GM23338 (cell line): ENCODE data around the gene WNT5A. TPM values are rescaled to one million over a fixed set of nuclear protein-coding genes. Genes with fewer than 3 reads are reported as not detected.

ENCODE experiments used
- ATAC-seq: fragments of 200-7000 bp; cut with Tn5 transposase; 3 replicates; pipeline ENCODE4 v1.9.1; 2020
- DNase-seq: peaks from one replicate; pipeline ENCODE4 v3.0.0-alpha.2; 2015; ENCODE audit warnings: low spot score
- H2AFZ ChIP-seq: fragments of 200-600 bp; sonication (generic); 2 replicates; pipeline ENCODE4 v1.8.0; 2016; ENCODE audit warnings: antibody characterized with exemption, mild to moderate bottlenecking, moderate library complexity
- H3F3A ChIP-seq: fragments of 200-600 bp; sonication (generic); replicated peaks from 2 replicates; pipeline ENCODE4 v1.8.0; 2017; ENCODE audit warnings: antibody characterized with exemption, mixed run types, low read depth
- H3K27ac ChIP-seq: fragments of 200-600 bp; sonication (generic); 2 replicates; pipeline ENCODE4 v1.6.1; 2016; ENCODE audit warnings: low read depth
- H3K27me3 ChIP-seq: fragments of 200-600 bp; sonication (generic); 2 replicates; pipeline ENCODE4 v1.8.0; 2016; ENCODE audit warnings: mild to moderate bottlenecking, mixed run types, moderate library complexity; ENCODE audit not compliant: insufficient read depth
- H3K36me3 ChIP-seq: fragments of 200-600 bp; sonication (generic); 2 replicates; pipeline ENCODE4 v1.8.0; 2016; ENCODE audit warnings: mild to moderate bottlenecking; ENCODE audit not compliant: insufficient read depth
- H3K4me1 ChIP-seq: fragments of 200-600 bp; sonication (generic); 2 replicates; pipeline ENCODE4 v1.8.0; 2016; ENCODE audit warnings: mild to moderate bottlenecking, moderate library complexity; ENCODE audit not compliant: insufficient read depth
- H3K4me2 ChIP-seq: fragments of 200-600 bp; sonication (generic); 2 replicates; pipeline ENCODE4 v1.7.1; 2017; ENCODE audit warnings: mixed run types
- H3K4me3 ChIP-seq: fragments of 200-600 bp; sonication (generic); 2 replicates; pipeline ENCODE4 v1.6.1; 2016; ENCODE audit warnings: mixed run types
- H3K79me2 ChIP-seq: fragments of 200-600 bp; sonication (generic); replicated peaks from 2 replicates; pipeline ENCODE4 v1.8.0; 2017; ENCODE audit warnings: mild to moderate bottlenecking; ENCODE audit not compliant: insufficient read depth
- H3K9me2 ChIP-seq: fragments of 200-600 bp; sonication (generic); 2 replicates; pipeline ENCODE4 v1.8.0; 2017; ENCODE audit not compliant: insufficient read depth
- H4K20me1 ChIP-seq: fragments of 200-600 bp; sonication (generic); replicated peaks from 2 replicates; pipeline ENCODE4 v1.8.0; 2017; ENCODE audit warnings: mild to moderate bottlenecking; ENCODE audit not compliant: insufficient read depth
- H3K27ac Mint-ChIP-seq: 2 replicates; pipeline ENCODE4 v1.8.0; 2020; ENCODE audit warnings: inconsistent platforms, mild to moderate bottlenecking, moderate library complexity, mixed read lengths
- H3K27me3 Mint-ChIP-seq: 3 replicates; pipeline ENCODE4 v1.8.0; 2022; ENCODE audit warnings: low read depth, mild to moderate bottlenecking, moderate library complexity, mixed read lengths, inconsistent platforms; ENCODE audit not compliant: insufficient read depth, poor library complexity
- H3K36me3 Mint-ChIP-seq: 3 replicates; pipeline ENCODE4 v1.8.0; 2021; ENCODE audit warnings: low read depth, mild to moderate bottlenecking, inconsistent platforms, moderate library complexity, mixed read lengths
- H3K4me1 Mint-ChIP-seq: 3 replicates; pipeline ENCODE4 v1.8.0; 2020; ENCODE audit warnings: mild to moderate bottlenecking, inconsistent platforms, mixed read lengths
- H3K4me3 Mint-ChIP-seq: 3 replicates; pipeline ENCODE4 v1.8.0; 2021; ENCODE audit warnings: moderate library complexity, mild to moderate bottlenecking, inconsistent platforms, mixed read lengths
- H3K9me3 Mint-ChIP-seq: 3 replicates; pipeline ENCODE4 v1.8.0; 2020; ENCODE audit warnings: moderate library complexity, mild to moderate bottlenecking, inconsistent platforms, mixed read lengths
- CREB1 ChIP-seq: fragments of 250-450 bp; sonication (Bioruptor Pico); IDR thresholded peaks from 2 replicates; pipeline ENCODE4 v1.5.0; 2020; ENCODE audit warnings: low read depth, mild to moderate bottlenecking, moderate library complexity
- EZH2 ChIP-seq: fragments of 200-600 bp; sonication (generic); IDR thresholded peaks from one replicate; pipeline ENCODE4 v1.8.0; 2017; ENCODE audit warnings: antibody characterized with exemption, mild to moderate bottlenecking, low read depth; ENCODE audit not compliant: unreplicated experiment
- EZH2phosphoT487 ChIP-seq: fragments of 200-600 bp; sonication (generic); IDR thresholded peaks from one replicate; pipeline ENCODE4 v1.8.1; 2018; ENCODE audit warnings: antibody characterized with exemption; ENCODE audit not compliant: unreplicated experiment
- JUNB ChIP-seq: IDR thresholded peaks from one replicate; pipeline ENCODE4 v1.6.1; 2016; ENCODE audit warnings: antibody characterized with exemption; ENCODE audit not compliant: unreplicated experiment
- NANOG ChIP-seq: IDR thresholded peaks from 2 replicates; pipeline ENCODE4 v1.6.1; 2016; ENCODE audit warnings: antibody characterized with exemption, borderline replicate concordance
- POLR2AphosphoS5 ChIP-seq: IDR thresholded peaks from 2 replicates; pipeline ENCODE4 v1.6.1; 2016; ENCODE audit warnings: antibody characterized with exemption, low read depth
- REST ChIP-seq: IDR thresholded peaks from one replicate; pipeline ENCODE4 v1.6.1; 2018; ENCODE audit warnings: antibody characterized with exemption; ENCODE audit not compliant: unreplicated experiment
- STAT1 ChIP-seq: IDR thresholded peaks from one replicate; pipeline ENCODE4 v1.6.1; 2016; ENCODE audit warnings: antibody characterized with exemption; ENCODE audit not compliant: unreplicated experiment
- ZNF114 ChIP-seq: fragments of 250-450 bp; sonication (Bioruptor Pico); IDR thresholded peaks from 2 replicates; pipeline ENCODE4 v1.5.0; 2020; ENCODE audit warnings: mild to moderate bottlenecking, moderate library complexity
- ZNF331 ChIP-seq: fragments of 250-450 bp; sonication (Bioruptor Pico); IDR thresholded peaks from 2 replicates; pipeline ENCODE4 v1.5.0; 2020; ENCODE audit warnings: low read depth, mild to moderate bottlenecking, moderate library complexity
- polyA plus RNA-seq: library from polyadenylated mRNA; unstranded; fragments of >200 nt; fragmentation: Nextera tagmentation; extraction: Ambion mirVana; gene quantifications from 2 replicates; pipeline ENCODE4 v1.2.1, GENCODE V29; 2016
- total RNA-seq: library from RNA; depleted of rRNA; stranded (reverse); fragments of >200 nt; shearing (Covaris generic); gene quantifications from 2 replicates; pipeline ENCODE4 v1.2.3, GENCODE V29; 2014
- TF ChIP-seq, protein P1 (sequence below), 2 experiments: fragments of 200-600 bp in 1 of 2; sonication (generic) in 1 of 2; conservative IDR thresholded peaks; 2 replicates each; pipeline versions ENCODE4 v1.5.1 to v1.6.1; 2016 to 2017; ENCODE audit warnings: antibody characterized with exemption in 2 of 2, low read depth in 2 of 2, mild to moderate bottlenecking in 2 of 2, moderate library complexity in 1 of 2
- TF ChIP-seq, protein P2 (sequence below): fragments of 250-450 bp; sonication (Bioruptor Pico); IDR thresholded peaks from 2 replicates; pipeline ENCODE4 v1.5.0; 2020; ENCODE audit warnings: mild to moderate bottlenecking, moderate library complexity
- TF ChIP-seq, protein P3 (sequence below): IDR thresholded peaks from 2 replicates; pipeline ENCODE4 v1.6.1; 2016; ENCODE audit warnings: antibody characterized with exemption

The WNT5A gene
- total and polyA plus RNA-seq, 2 experiments from 2014 or later: 0.53 to 4.0 TPM

DNA sequence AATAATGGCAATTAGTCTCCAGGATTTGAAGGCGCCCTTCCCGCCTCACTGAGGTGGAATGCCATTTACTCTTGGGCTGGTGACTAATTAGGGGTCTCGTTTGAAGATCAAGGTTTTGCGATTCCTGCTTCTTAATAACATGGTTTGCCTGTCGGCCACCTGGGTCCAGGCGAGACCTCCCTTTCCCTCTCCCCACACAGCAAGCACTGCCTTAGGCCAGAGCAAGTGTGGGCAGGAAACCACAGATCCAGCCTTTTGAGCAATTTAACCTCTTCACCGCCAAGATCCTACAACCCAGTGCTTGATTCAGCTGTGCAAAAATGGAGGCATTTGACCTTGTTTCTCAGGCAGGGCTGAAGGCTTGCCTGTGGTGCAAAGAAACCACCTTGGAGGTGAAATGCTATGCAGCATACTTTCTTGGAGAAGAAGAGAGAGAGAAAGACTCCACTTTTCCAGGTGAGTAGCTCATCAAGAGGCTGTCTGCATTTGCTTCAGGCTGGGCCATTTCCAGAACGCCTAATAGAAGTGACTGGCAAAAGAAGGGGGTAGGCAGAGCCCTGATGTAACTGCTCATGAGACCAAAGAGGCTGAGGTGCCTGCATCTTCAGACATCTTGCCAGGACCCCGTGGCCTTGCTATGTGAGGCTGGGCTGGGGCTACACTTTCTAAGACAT is 34.1 kb upstream of the WNT5A start:
- no peaks in the 10 kb centered on the region for H3K36me3 ChIP-seq
- ATAC-seq: peak; percentile 60
- Mint-ChIP-seq H3K4me1 (peaks cover 45% of the 10 kb centered on the region), H3K36me3 (no peaks in the 10 kb centered on the region), H3K27me3 (peaks cover 2% of the 10 kb centered on the region), H3K27ac (peak overlapping the region; percentile 43; the same call in 1 of the 2 replicates), H3K9me3 (no peaks in the 10 kb centered on the region), H3K4me3 (no peak overlapping the region; the same call in 2 of the 3 replicates)
- no peaks in the 10 kb centered on the region for H3F3A ChIP-seq
- no peaks in the 10 kb centered on the region for H4K20me1 ChIP-seq
- peaks cover 13% of the 10 kb centered on the region for H3K9me2 ChIP-seq
- no peaks in the 10 kb centered on the region for H3K79me2 ChIP-seq
- no peak overlapping the region for H3K4me3 ChIP-seq
- TF ChIP-seq EZH2 (no peak), ZNF331 (CRISPR knock-in tag) (no peak), STAT1 (no peak), JUNB (no peak), EZH2phosphoT487 (no peak), REST (no peak), NANOG (no peak), POLR2AphosphoS5 (no peak), ZNF114 (CRISPR knock-in tag) (no peak), CREB1 (CRISPR knock-in tag) (no peak)
- TF ChIP-seq, protein P1, sequence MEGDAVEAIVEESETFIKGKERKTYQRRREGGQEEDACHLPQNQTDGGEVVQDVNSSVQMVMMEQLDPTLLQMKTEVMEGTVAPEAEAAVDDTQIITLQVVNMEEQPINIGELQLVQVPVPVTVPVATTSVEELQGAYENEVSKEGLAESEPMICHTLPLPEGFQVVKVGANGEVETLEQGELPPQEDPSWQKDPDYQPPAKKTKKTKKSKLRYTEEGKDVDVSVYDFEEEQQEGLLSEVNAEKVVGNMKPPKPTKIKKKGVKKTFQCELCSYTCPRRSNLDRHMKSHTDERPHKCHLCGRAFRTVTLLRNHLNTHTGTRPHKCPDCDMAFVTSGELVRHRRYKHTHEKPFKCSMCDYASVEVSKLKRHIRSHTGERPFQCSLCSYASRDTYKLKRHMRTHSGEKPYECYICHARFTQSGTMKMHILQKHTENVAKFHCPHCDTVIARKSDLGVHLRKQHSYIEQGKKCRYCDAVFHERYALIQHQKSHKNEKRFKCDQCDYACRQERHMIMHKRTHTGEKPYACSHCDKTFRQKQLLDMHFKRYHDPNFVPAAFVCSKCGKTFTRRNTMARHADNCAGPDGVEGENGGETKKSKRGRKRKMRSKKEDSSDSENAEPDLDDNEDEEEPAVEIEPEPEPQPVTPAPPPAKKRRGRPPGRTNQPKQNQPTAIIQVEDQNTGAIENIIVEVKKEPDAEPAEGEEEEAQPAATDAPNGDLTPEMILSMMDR (conservative IDR thresholded peaks at IDR 0.05; ENCODE audit: low read depth in 2 of 2): no peak
- TF ChIP-seq, protein P2, sequence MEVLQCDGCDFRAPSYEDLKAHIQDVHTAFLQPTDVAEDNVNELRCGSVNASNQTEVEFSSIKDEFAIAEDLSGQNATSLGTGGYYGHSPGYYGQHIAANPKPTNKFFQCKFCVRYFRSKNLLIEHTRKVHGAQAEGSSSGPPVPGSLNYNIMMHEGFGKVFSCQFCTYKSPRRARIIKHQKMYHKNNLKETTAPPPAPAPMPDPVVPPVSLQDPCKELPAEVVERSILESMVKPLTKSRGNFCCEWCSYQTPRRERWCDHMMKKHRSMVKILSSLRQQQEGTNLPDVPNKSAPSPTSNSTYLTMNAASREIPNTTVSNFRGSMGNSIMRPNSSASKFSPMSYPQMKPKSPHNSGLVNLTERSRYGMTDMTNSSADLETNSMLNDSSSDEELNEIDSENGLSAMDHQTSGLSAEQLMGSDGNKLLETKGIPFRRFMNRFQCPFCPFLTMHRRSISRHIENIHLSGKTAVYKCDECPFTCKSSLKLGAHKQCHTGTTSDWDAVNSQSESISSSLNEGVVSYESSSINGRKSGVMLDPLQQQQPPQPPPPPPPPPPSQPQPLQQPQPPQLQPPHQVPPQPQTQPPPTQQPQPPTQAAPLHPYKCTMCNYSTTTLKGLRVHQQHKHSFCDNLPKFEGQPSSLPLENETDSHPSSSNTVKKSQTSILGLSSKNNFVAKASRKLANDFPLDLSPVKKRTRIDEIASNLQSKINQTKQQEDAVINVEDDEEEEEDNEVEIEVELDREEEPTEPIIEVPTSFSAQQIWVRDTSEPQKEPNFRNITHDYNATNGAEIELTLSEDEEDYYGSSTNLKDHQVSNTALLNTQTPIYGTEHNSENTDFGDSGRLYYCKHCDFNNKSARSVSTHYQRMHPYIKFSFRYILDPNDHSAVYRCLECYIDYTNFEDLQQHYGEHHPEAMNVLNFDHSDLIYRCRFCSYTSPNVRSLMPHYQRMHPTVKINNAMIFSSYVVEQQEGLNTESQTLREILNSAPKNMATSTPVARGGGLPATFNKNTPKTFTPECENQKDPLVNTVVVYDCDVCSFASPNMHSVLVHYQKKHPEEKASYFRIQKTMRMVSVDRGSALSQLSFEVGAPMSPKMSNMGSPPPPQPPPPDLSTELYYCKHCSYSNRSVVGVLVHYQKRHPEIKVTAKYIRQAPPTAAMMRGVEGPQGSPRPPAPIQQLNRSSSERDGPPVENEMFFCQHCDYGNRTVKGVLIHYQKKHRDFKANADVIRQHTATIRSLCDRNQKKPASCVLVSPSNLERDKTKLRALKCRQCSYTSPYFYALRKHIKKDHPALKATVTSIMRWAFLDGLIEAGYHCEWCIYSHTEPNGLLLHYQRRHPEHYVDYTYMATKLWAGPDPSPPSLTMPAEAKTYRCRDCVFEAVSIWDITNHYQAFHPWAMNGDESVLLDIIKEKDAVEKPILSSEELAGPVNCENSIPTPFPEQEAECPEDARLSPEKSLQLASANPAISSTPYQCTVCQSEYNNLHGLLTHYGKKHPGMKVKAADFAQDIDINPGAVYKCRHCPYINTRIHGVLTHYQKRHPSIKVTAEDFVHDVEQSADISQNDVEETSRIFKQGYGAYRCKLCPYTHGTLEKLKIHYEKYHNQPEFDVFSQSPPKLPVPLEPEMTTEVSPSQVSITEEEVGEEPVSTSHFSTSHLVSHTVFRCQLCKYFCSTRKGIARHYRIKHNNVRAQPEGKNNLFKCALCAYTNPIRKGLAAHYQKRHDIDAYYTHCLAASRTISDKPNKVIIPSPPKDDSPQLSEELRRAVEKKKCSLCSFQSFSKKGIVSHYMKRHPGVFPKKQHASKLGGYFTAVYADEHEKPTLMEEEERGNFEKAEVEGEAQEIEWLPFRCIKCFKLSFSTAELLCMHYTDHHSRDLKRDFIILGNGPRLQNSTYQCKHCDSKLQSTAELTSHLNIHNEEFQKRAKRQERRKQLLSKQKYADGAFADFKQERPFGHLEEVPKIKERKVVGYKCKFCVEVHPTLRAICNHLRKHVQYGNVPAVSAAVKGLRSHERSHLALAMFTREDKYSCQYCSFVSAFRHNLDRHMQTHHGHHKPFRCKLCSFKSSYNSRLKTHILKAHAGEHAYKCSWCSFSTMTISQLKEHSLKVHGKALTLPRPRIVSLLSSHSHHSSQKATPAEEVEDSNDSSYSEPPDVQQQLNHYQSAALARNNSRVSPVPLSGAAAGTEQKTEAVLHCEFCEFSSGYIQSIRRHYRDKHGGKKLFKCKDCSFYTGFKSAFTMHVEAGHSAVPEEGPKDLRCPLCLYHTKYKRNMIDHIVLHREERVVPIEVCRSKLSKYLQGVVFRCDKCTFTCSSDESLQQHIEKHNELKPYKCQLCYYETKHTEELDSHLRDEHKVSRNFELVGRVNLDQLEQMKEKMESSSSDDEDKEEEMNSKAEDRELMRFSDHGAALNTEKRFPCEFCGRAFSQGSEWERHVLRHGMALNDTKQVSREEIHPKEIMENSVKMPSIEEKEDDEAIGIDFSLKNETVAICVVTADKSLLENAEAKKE: no peak
- TF ChIP-seq, protein P3, sequence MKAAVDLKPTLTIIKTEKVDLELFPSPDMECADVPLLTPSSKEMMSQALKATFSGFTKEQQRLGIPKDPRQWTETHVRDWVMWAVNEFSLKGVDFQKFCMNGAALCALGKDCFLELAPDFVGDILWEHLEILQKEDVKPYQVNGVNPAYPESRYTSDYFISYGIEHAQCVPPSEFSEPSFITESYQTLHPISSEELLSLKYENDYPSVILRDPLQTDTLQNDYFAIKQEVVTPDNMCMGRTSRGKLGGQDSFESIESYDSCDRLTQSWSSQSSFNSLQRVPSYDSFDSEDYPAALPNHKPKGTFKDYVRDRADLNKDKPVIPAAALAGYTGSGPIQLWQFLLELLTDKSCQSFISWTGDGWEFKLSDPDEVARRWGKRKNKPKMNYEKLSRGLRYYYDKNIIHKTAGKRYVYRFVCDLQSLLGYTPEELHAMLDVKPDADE: no peak
- H3K27ac ChIP-seq: peak overlapping the region; percentile 1; the same call in 1 of the 2 replicates
- peak overlapping the region; percentile 44 for H3K4me2 ChIP-seq
- DNase-seq: peak; percentile 28
- no peaks in the 10 kb centered on the region for H3K27me3 ChIP-seq
- H2AFZ ChIP-seq: peak overlapping the region; percentile 53; the same call in 1 of the 2 replicates
- H3K4me1 ChIP-seq: peaks cover 29% of the 10 kb centered on the region
